Ecto neural progenitor cell (in vitro differentiated cells): ENCODE results near the gene METAP1.
"Not testable (repeated sequence)": the region's sequence is repeated elsewhere in the genome, so short reads cannot be mapped to it uniquely, and the experiment has no call there.

Experiments
- DNase-seq: peaks from one replicate; pipeline ENCODE4 v3.0.0-alpha.2; 2018; ENCODE audit warnings: low spot score

METAP1 gene

DNA sequence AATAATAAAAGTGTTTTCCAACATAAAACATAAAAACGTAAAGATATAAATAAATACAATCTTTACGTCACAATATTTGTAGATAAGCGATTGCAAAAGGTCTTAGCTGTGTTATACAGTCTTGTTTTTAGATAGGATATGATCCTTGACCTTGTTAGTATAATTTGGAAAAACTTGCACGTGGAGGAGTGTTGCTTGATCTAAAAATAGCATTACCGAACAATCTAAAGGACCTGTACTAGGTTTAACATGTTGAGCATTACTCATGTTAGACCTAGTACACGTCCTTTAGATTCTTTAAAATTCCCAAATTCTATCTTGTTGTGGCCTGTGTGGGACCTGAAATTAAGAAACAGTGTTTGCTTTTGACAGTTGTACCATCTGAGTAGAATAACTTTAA, 1.6 kb downstream of the METAP1 start:
- no peak for DNase-seq

DNA sequence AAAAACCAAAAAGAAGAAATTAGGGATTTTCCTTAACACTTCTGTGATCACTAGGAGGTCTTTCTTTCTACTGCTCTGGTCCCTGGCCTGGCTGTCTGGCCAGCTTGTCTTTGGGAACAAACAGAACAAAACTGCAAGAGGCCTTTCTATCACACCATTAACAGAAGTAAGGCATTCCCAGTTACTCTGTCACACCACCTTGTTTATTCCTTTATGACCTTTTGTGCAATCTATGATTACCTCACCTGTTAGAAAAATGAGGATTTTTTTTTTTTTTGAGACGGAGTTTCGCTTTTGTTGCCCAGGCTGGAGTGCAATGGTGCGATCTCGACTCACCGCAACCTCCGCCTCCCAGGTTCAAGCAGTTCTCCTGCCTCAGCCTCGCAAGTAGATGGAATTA, 3.0 kb downstream of the METAP1 start:
- no peak for DNase-seq

DNA sequence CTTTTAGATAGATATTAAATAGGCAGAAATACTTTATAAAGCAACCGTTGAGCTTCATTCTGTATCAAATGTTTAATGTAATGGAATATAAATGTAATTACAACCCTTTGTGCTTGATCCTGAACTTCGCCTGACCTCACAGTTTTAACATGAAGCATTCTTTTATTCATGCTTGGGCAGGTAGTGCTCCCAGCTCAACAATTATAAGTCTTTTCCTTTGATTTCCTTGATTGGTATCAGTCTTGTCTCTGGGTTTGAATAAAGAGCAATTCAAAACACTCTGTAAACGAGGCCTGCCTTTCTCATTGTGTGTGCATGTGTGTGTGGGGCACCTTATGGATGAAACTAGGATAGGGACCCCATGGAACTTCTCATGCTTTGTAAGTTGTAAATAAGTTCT, 6.8 kb downstream of the METAP1 start:
- no peak for DNase-seq

DNA sequence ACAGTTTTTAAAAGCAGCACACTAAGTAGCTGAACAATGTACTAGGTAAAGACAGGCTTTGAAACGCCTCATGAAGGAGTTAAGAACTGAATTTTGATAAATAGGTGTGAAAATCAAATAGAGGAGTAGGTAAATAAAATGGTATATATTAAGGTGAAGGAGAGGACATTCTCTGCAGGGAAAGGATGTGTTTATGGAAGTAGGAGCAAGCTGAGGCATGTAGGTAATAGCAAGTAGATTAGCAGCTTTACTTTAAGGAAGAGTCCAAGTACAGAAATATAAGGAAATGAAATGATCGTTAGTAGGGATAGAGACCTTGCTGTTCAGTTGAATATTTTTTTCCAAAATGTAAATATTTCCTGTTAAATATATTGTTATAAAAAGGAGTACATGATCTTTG, 12.5 kb downstream of the METAP1 start:
- no peak for DNase-seq

DNA sequence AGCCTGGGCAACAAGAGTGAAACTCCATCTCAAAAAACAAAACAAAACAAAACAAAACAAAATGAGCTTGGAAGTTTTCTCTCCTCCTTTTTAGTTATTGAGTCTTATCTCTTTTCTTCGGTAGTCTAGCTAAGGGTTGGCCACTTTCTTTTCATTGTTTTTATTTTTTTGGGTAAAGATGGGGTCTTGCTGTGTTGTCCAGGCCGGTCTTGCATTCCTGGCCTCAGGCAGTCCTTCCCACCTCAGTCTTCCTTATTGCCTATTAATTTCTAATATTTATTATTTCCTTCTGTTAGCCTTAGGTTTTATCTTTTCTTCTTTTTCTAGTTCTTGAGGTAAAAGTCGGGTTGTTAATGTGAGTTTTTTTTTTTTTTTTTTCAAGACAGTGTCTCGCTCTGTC, 16.4 kb downstream of the METAP1 start:
- no peak for DNase-seq

DNA sequence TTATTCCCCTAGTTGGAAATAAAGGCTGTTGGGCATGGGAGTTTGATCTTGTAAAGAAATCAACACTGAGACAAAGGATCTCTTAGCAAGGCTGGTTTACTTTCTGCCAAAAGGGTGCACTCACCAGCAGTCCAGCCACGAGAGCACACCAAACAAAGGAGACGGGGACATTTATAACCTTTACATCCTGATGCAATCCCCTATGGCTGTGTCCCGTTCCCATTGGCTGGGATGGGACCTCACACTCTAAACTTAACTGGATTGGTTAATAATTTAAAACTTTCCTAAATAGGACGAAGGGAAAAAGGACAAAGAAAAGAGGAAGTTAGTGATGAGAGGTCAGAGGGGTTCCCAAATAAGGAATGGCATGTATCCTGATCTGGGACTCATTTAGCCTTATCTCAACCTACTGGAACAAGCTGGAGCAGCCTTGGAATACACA, 17.9 kb downstream of the METAP1 start:
- no peak for DNase-seq

DNA sequence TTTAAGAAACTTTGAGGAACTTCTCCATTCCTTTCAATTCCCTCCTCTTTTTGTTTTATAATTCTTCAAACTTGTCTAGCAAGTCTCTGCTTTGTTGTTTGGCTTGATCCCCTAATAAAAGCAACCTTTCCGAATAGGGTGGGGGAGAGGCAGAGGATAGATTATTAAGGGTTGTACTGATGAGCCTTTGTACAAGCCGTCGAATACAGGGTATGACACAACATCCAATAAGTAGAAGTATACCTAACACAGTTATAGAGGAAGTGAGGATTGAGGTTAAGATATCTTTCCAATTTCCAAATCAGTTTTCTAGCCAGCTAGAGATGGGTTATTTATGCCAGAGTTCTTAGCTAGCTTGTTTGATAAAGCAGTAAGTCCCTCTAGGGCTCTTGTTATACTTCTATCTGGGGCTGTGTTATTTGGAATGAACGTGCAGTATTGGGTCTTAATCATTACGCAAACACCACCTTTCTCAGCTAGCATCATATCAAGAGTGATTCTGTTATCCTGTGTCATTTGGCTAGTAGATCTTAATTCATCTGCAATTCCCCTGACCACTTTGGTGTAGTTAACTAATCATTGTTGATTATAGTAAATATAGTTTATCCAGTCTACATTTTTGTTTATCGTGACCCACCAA, 18.5 kb downstream of the METAP1 start:
- no peak for DNase-seq

DNA sequence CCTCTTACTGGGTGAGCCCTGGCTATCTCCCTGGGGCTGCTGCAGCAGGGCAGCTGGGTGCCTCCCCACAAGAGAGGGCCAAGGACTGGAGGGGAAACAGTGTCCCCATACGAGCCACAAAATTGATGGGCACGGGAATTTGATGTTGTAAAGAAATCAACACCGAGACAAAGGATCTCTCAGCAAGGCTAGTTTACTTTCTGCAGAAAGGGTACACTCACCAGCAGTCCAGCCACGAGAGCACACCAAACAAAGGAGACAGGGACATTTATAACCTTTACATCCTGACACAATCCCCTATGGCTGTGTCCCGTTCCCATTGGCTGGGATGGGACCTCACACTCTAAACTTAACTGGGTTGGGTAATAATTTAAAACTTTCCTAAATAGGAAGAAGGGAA, 25.9 kb downstream of the METAP1 start:
- no peak for DNase-seq

DNA sequence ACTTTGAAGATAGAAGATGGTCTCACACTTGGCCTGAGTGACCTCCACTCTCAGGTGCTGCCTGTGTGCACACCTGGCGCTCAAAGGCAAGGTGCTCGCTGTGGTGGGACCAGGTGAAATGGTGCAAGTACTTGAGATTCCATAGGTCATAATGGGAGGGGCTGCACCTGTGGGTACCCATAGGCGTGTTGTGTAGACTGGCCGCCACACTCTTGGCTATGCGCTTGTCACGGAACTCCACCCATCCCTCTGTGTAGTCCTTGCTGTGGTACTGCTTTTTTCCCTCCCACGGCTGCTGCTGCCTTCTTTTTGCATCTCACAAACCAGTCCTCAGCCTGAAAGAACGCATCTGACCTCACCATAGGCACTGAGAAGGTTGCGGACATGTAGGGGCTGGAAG, 27.0 kb downstream of the METAP1 start:
- DNase-seq: no peak

DNA sequence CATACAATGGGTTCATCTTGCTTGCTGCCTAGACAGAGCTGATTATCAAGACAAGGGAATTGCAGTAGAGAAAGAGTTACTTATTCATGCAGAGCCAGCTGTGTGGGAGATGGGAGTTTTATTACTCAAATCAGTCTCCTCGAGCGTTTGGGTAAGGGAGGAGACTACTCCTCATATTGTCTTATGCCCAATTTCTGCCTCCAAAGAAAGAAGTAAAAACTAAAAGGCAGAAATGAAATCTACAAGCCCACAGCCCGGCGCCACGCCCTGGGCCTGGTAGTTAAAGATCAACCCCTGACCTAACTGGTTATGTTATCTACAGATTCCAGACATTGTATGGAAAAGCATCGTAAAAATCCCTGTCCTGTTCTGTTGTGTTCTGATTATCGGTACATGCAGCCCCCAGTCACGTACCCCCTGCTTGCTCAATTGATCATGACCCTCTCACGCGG, 28.3 kb downstream of the METAP1 start:
- DNase-seq: not testable (repeated sequence)

DNA sequence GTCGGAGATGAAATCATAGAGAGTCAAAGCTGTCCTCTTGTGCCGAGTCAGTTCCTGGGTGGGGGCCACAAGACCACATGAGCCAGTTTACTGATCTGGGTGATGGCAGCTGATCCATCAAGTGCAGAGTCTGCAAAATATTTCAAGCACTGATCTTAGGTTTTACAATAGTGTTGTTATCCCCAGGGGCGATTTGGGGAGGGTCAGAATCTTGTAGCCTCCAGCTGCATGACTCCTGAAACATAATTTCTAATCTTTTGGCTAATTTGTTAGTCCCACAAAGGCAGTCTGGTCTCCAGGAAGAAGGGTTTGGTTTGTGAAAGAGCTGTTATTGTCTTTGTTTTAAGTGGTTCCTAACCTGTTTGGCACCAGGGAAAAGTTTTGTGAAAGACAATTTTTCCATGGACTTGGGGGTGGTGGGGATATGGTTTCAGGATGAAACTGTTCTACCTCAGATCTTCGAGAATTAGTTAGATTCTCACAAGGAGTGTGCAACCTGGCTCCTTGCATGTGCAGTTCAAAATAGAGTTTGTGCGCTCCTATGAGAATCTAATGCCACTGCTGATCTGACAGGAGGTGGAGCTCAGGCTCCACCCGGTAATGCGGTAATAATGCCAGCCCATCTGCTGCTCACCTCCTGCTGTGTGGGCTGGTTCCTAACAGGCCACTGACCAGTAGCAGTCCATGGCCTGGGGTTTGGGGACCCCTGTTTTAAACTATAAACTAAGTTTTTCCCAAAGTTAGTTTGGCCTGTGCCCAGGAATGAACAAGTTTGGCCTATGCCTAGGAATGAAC, 29.2 kb downstream of the METAP1 start:
- DNase-seq: no peak

DNA sequence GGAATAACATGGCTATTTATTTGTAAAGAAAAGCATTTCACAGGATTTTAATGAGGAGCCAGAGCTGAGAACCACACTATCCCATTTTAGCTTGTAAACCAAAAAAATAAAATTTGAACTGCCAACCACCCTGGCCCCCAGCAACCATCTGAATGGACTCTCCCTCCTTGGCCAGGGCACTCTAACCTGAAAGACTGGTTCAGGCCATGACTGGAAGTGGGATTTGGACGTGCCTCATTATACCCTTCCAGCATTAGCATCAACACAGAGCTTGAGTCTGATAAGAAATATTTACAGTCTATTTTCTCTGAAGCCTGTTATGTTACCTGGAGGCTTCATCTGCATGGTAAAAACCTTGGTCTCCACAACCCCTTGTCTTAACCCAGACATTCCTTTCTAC, 30.0 kb downstream of the METAP1 start:
- no peak for DNase-seq

DNA sequence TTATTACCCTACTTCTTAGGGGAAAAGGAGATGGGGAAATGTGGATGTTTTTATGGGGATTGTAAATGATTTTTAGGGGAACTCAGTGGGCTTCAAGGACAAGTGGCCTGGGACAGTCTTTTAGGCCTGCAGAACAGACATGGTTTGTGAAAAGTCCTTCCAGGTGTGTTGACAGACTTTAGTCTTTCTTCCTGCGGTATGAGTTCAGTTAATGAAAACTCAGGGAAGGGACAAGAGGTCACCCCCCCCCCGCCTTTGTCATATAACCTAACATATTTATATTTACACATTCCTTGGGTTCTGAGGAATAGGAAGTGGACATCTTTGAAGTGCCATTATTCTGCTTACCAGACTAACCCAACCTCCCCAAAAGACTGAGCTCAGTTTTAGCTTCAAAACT, 31.8 kb downstream of the METAP1 start:
- no peak for DNase-seq

DNA sequence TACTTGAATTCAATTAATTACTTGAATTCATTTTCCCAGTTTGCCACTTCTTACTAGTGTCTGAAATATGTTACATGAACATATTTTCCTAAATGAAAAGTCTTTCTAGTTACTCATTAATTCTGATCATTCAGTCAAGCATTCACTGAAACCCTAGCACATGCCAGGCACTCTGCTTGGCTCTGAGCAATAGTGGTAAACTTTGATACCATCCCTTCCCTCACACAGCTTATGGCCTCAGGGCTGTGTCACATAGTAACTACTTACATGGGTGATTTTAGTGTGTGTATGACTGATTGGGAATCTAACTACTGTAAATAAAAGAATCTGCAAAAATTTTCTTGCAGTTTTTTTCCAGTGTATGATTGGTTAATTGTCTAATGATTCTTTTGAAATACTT, 32.7 kb downstream of the METAP1 start:
- no peak for DNase-seq

DNA sequence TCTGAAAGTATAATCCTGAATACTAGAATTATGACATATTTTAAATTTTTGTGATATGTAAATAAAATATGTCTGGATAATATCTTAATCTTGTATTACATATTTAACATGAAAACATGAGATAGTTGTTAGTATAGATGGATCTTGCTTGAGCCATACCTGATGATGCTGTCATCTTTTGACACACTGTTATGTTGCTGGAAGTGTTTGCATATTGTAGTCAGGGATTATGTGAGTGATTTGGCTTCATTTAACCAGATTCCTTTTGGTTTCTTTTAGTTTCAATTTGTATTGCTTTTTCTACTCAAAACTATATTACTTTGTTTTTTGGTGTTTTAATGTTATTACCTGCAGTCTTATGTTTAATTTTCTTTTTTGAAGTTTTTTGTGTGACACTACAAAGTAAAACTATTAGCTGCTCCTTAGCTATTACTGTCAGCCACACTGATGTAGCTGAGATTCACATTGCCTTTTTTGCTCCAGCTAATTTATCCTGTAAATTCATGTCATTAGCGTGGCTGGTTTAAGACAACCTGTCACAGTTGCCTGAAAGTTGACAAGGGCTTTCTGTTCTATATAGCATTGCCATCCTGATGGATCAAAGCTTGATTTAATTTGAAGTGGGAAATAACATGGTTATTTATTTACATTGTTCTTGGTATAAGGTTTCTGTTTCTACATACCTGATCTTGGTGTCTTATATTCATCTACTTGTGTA, 33.7 kb downstream of the METAP1 start:
- no peak for DNase-seq

DNA sequence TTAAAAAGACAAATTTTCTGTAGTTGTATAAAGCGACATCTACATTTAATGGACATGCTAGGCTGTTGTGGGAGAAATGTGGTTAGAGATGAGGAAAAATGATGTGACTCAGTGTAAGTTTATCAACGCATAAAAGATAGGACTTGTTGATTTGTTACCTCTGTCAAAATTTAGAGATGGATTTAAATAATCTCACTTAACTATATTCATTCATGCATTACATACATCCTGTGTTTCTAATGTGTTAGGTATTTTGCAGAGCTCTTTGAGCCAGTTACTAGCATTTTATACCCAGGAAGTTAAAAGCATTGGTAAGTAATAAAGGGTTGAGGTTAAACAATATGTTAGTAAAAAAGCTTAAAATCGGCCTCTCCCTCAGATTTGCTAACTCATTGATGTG, 34.3 kb downstream of the METAP1 start:
- no peak for DNase-seq

DNA sequence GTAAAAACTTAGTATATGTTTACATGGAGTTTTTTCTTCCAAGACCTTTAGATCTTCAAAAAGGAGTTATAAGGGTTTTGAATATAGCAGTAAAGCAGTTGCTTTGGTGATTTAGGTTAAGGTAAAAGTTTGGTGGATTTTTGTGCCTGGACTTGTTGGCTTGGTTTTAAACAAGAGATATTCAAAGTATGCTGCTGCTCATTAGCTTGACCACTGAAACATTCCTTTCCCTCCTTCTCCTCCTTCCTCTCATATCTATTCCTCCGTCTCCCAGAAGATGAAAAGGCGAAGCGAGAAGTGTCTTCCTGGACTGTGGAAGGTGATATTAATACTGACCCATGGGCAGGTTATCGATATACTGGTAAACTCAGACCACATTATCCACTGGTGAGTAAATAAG, 38.4 kb downstream of the METAP1 start:
- no peak for DNase-seq

DNA sequence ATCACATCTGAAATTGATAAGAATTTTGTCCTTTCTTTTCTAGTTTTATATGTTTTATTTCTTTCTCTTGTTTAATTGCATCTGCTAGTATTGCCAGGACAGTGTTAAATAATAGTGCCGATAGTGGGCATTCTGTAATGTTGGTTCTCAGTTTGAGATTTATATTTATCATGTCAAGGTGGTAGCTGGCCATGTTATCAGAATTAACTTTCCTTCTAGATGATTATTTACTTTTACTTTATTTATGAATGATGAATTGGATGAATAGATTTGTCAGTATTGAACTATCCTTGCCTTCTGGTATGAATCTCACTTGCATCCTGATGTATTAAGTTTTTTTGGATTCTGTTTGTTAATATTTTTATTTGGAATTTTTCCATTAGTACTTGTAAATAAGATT, 42.7 kb downstream of the METAP1 start:
- no peak for DNase-seq

DNA sequence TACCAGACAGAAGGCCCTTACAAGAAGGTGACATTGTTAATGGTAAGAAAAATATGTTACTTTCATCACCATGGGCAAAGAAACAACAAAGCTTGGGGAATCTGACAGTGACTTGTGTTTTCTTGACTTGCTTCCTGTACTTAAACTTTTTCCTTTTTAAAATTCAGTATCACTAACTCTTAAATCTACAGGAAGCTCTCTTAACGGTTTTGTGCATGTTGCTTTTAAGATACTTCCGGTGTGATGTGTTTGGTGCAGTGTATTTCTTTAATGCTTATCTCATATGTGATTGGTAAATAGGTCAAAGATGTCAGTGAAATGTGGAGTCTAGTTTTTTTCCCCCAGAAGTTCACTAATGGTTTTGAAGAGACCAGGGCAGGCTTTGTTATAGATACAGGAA, 47.8 kb downstream of the METAP1 start:
- DNase-seq: no peak

DNA sequence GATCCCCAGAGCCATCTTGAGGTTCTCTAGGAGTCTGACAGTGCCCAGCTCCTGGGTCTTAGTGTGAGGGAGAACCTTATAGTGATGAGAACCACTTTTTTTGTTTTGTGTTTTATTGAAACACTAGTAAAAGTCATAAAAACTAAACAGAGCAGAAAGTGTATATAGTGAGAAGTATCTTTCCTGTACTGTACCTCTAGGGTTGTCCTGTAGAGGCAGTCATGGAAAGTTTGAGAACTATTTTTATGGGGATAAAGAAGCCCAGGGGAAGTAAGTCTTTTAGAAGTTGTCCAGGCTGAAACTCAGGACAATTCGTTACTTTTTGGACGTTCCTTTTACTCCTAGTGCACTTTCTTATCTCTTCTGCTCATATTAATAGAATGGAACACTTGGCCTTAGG, 52.2 kb downstream of the METAP1 start:
- no peak for DNase-seq

DNA sequence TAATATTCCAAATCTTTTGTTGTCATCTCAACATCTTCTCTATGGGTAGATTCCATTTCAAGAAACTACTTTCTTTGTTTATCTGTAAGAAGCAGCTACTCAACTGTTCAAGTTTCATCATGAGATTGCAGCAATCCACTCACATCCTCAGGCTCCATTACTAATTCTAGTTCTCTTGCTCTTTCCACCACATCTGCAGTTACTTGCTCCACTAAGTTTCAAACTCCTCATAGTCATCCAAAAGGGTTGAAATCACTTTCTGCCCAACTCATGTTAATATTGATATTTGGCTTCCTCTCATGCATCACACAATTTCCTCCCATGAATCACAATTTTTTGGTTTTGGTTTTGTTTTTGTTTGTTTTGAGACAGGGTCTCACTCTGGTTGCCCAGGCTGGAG, 57.4 kb downstream of the METAP1 start:
- no peak for DNase-seq

DNA sequence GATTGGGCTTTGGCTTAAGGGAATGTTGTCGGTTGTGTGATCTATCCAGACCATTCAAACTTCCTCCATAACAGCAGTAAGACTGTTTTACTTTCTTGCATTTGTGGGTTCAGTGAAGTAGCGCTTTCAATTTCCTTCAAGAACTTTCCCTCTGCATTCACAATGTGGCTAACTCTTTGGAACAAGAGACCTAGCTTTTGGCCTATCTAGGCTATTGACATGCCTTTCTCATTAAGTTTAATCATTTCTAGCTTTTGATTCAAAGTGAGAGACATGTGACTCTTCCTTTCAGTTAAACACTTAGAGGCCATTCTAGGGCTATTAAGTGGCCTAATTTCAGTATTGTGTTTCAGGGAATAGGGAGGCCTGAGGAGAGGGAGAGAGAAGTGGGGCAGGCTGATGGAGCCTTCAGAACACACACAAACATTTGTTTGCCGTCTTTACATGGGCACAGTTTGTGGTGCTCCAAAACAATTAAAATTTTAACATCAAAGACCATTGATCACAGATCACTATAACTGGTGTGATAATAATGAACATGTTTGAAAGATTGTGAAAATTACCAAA, 59.0 kb downstream of the METAP1 start:
- no peak for DNase-seq

DNA sequence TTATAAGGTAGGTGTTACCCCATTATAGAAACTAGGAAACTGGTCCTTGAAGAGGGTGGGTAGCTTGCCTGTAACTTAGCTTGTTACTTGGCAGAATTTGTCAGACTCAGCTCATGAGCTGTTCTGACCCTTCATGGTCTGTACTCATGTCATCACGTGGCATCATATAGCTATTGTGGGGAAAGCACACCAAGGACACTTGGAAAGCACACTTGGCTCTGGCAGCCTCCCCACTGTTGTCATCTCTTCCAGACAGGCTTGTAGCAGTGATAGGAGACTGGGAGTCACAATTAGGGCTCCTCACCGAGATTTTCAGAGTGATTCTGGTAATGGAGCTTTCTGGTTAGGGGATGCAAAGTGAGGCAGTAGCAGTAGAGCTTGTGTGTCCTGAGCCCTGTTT, 62.7 kb downstream of the METAP1 start:
- DNase-seq: no peak
